Central memory CD8-positive, alpha-beta T cell (primary cell): ENCODE data around the gene TNS4.
A peak's percentile ranks its signal among the peaks of the same experiment; 100 is the strongest.

ENCODE experiments used
- ATAC-seq: fragments of 150-1000 bp; cut with Tn5 transposase; replicated peaks from 2 replicates; pipeline ENCODE4 v1.10.0; 2022; ENCODE audit warnings: mild to moderate bottlenecking, moderate FRiP score, moderate number of reproducible peaks; ENCODE audit not compliant: poor library complexity, severe bottlenecking; ENCODE audit errors: extremely low read depth
- DNase-seq, 2 donors: peaks; one replicate each; pipeline ENCODE4 v3.0.0; 2021; ENCODE audit warnings: low spot score in 2 of 2
- H3K27ac Mint-ChIP-seq: one replicate; pipeline ENCODE4 v1.8.0; 2022; ENCODE audit warnings: low read depth, mild to moderate bottlenecking, moderate library complexity, mixed read lengths
- H3K27me3 Mint-ChIP-seq: one replicate; pipeline ENCODE4 v1.8.0; 2022; ENCODE audit warnings: mixed read lengths
- H3K36me3 Mint-ChIP-seq: one replicate; pipeline ENCODE4 v1.8.0; 2022; ENCODE audit warnings: mild to moderate bottlenecking, moderate library complexity, mixed read lengths; ENCODE audit not compliant: insufficient read depth
- H3K4me1 Mint-ChIP-seq: one replicate; pipeline ENCODE4 v1.8.0; 2022; ENCODE audit warnings: mixed read lengths
- H3K4me3 Mint-ChIP-seq: one replicate; pipeline ENCODE4 v1.8.0; 2022; ENCODE audit warnings: mild to moderate bottlenecking, moderate library complexity, mixed read lengths
- H3K9me3 Mint-ChIP-seq: one replicate; pipeline ENCODE4 v1.8.0; 2022; ENCODE audit warnings: mixed read lengths

TNS4 gene

GRCh38 chr17:40490982-40491381, 10.4 kb downstream of the TNS4 start:
- H3K4me3 Mint-ChIP-seq, result no peak overlapping the region
- H3K27me3 Mint-ChIP-seq, result no peaks in the 10 kb centered on the region
- DNase-seq (no peak), ATAC-seq (no peak)
- peaks cover 51% of the 10 kb centered on the region for H3K4me1 Mint-ChIP-seq
- H3K36me3 Mint-ChIP-seq, result peaks cover 2% of the 10 kb centered on the region
- H3K9me3 Mint-ChIP-seq, result no peaks in the 10 kb centered on the region
- H3K27ac Mint-ChIP-seq, result peak overlapping the region; percentile 65

GRCh38 chr17:40490289-40490853, 11.1 kb downstream of the TNS4 start:
- DNase-seq (no peak), ATAC-seq (no peak)
- Mint-ChIP-seq H3K36me3 (peaks cover 2% of the 10 kb centered on the region), H3K4me3 (no peak overlapping the region), H3K27me3 (no peaks in the 10 kb centered on the region), H3K4me1 (peaks cover 56% of the 10 kb centered on the region), H3K27ac (peak overlapping the region; percentile 65), H3K9me3 (no peaks in the 10 kb centered on the region)

DNA sequence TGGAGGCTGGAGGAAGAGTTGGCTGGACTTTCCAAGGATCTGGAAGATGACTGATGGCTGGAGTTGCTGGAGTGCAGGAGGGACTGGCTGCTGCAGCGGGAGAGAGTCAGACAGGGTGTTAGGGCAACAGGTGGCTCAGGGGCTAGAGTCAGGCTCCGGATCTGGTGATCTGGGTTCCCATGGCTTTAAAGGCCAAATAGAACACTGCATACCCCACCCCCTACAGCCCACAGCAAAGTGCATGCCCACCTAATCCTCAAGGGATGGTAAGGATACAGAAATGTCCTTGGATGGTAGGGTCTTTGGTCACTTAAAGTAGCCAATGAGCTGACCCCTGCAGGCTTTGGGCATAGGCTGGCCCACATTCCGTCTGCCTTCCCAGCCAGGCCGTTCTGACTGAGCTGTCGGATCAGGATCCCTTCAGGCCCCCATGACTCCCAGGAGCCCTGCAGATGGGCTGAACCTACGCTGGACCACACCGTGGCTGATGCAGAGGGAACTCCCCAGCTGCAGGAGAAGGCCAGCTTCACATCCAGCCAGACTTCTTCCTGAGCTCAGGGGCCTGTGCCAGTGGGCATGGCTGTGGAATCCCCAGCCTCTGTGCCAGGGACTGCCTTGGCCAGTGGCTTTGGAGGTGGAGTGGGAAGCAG, 13.9 kb downstream of the TNS4 start:
- Mint-ChIP-seq H3K27ac (peak overlapping the region; percentile 74), H3K9me3 (no peaks in the 10 kb centered on the region), H3K4me1 (peaks cover 76% of the 10 kb centered on the region), H3K4me3 (no peak overlapping the region), H3K36me3 (peaks cover 2% of the 10 kb centered on the region), H3K27me3 (no peaks in the 10 kb centered on the region)
- DNase-seq (no peak), ATAC-seq (no peak)

DNA sequence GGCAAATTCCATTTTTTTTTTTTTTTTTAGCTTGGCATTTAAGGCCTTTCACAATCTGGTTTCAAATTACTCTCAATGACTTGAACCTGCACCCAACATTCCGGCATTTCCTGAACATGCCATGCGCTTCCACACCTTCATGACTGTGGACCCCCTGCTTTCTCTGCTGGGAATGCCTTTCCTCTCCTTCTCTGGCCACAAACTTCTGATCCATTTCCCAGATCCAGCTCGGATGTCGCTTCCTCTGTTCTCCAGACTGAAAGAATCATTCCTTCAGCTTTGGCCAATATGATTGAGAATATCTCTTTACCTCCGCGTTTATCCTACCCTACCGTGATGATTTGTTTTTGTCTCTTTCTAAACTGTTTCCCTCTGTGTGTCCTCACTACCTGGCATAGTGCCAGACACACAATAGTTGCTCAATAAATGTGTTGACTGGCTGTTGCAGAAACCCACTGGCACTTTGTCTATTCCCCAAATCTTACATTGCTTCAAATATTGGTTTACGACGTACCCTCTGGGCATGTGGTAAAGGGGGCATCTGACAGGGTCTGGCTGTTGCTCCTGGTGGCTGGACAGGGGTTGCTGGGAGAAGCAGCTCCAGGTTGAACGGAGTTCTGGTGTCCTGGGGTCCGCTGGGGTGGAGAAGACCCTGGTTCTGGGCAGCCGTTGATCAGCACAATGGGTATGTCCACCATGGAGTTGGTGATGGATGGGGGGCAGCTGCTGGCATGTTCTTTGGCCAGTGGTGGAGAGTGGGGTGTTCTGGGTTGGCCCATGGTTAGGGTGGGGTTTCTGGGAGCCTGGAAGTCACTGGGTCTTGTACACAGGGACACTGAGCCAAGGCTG, 14.7 kb downstream of the TNS4 start:
- Mint-ChIP-seq H3K4me3 (no peak overlapping the region), H3K27ac (peak overlapping the region; percentile 74), H3K4me1 (peaks cover 83% of the 10 kb centered on the region), H3K9me3 (no peaks in the 10 kb centered on the region), H3K36me3 (peaks cover 2% of the 10 kb centered on the region), H3K27me3 (no peaks in the 10 kb centered on the region)
- DNase-seq (no peak), ATAC-seq (no peak)

DNA sequence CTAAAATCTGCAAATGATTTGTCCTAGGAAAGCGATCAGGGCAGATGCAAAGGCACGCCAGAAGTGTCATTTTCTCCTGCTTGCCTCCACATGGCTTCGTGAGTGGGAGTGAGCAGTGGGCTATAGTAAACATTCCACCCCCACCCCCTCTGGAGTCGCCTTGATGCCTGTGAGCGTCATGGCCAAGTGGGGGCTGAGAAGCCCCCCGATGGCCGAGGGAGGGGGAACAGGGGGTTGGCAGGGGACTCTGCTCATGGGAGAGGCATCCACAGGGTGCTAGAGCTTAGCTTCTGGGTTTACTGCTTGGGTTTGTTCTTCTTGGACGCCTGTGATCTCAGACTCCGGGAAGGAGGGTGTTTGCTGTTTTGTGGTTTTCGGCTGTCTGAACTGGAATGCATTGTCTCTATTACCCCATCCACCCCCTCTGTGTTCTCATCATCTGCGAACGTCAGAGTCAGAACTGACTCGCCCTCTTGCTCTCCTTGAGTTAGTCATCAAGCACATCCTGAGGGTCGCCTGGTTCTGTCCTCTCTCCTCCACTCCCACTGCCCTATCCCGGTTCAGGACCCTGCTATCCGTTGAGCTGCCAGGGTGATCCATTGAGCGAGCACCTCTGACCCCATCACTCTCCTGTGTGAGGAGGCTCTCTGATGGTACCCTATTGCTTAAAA, 15.4 kb downstream of the TNS4 start:
- Mint-ChIP-seq H3K36me3 (no peaks in the 10 kb centered on the region), H3K27me3 (no peaks in the 10 kb centered on the region), H3K27ac (peak overlapping the region; percentile 74), H3K4me3 (no peak overlapping the region), H3K4me1 (peaks cover 86% of the 10 kb centered on the region), H3K9me3 (no peaks in the 10 kb centered on the region)
- ATAC-seq (peak; percentile 47), DNase-seq (no peak)

DNA sequence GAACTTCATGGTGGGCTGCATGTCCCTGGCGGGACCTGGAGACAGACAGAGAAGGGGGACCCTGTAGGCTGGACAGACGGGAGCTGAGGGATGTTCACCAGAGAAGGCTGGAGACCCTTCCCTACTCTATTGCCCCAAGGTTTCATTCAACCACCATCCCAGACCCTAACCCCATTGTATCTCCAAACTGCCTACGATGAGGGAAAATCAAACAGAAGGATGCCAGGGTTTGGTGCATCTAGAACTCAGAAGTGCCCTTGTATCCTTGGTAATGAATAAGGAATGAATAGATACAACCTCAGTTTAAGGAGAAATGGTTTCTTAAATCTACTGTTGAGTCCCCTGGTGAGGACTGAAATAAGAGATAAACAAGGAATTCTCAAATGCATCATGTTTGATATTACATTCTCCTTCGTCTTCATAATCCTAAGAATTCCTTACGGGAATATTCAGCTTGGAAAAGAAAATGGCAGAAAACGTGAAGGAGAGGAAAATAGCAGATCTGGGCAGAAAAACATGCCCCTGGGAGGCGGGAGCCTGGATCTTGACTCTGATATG, 16.4 kb downstream of the TNS4 start:
- H3K27me3 Mint-ChIP-seq, result no peaks in the 10 kb centered on the region
- ATAC-seq, result no peak
- H3K9me3 Mint-ChIP-seq, result no peaks in the 10 kb centered on the region
- peak overlapping the region; percentile 37 for H3K27ac Mint-ChIP-seq
- no peak for DNase-seq
- H3K4me1 Mint-ChIP-seq, result peaks cover 86% of the 10 kb centered on the region
- H3K4me3 Mint-ChIP-seq, result no peak overlapping the region
- H3K36me3 Mint-ChIP-seq, result peaks cover 4% of the 10 kb centered on the region

- Mint-ChIP-seq H3K27me3 (no peaks in the 10 kb centered on the region), H3K36me3 (peaks cover 4% of the 10 kb centered on the region), H3K4me3 (no peak overlapping the region), H3K4me1 (peaks cover 86% of the 10 kb centered on the region), H3K27ac (peak overlapping the region; percentile 37), H3K9me3 (no peaks in the 10 kb centered on the region)
- DNase-seq, result no peak
- no peak for ATAC-seq
Observed at GRCh38 chr17:40484285-40484972, 17.0 kb downstream of the TNS4 start.

DNA sequence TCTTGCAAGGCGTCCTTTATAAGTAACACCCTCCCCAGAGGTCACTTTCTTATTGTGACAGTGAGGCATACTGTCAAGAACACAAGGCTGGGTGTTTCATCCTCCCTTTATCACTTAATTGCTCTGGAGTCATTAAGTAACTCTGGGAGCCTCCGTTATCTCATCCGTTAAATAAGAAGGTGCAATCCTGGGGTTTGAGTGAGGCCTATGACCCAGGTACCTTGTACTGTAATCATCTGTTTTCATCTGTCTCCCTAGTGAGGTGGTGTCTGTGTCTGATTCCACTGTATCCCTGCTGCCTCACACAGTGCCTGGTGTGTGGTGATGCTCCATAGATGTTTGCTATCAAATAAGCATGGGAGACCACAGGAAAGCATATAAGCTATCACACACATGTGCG, 17.7 kb downstream of the TNS4 start:
- Mint-ChIP-seq H3K4me3 (no peak overlapping the region), H3K4me1 (peaks cover 87% of the 10 kb centered on the region), H3K27me3 (no peaks in the 10 kb centered on the region), H3K36me3 (peaks cover 5% of the 10 kb centered on the region), H3K27ac (peak overlapping the region; percentile 97), H3K9me3 (no peaks in the 10 kb centered on the region)
- no peak for ATAC-seq
- no peak for DNase-seq

GRCh38 chr17:40482722-40483121, 18.7 kb downstream of the TNS4 start:
- H3K27me3 Mint-ChIP-seq, result no peaks in the 10 kb centered on the region
- H3K4me3 Mint-ChIP-seq, result peak overlapping the region; percentile 36
- DNase-seq, result no peak
- H3K36me3 Mint-ChIP-seq, result peaks cover 5% of the 10 kb centered on the region
- peak overlapping the region; percentile 97 for H3K27ac Mint-ChIP-seq
- peaks cover 85% of the 10 kb centered on the region for H3K4me1 Mint-ChIP-seq
- no peaks in the 10 kb centered on the region for H3K9me3 Mint-ChIP-seq
- ATAC-seq, result no peak

DNA sequence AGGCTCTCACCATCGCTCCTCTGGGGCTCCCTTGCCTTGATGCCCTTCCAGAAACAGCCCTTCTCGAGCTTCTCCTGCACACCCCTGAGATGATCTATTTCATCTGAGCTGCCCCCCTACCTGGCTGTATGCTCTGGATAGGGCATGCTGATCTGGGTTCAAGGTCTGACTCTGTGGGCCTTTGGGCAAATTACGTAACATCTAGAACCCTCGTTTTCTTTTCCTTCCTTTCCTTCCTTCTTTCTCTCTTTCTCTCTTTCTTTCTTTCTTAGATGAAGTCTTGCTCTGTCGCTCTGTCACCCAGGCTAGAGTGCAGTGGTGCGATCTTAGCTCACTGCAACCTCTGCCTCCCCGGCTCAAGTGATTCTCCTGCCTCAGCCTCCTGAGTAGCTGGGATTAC, 20.3 kb downstream of the TNS4 start:
- peak overlapping the region; percentile 97 for H3K27ac Mint-ChIP-seq
- ATAC-seq (peak; percentile 15), DNase-seq (no peak)
- peaks cover 7% of the 10 kb centered on the region for H3K36me3 Mint-ChIP-seq
- no peaks in the 10 kb centered on the region for H3K27me3 Mint-ChIP-seq
- H3K9me3 Mint-ChIP-seq, result no peaks in the 10 kb centered on the region
- peak overlapping the region; percentile 49 for H3K4me3 Mint-ChIP-seq
- H3K4me1 Mint-ChIP-seq, result peaks cover 75% of the 10 kb centered on the region

- peaks cover 72% of the 10 kb centered on the region for H3K4me1 Mint-ChIP-seq
- DNase-seq (peak; percentile 74 to 94), ATAC-seq (peak; percentile 93)
- peak overlapping the region; percentile 97 for H3K27ac Mint-ChIP-seq
- peak overlapping the region; percentile 49 for H3K4me3 Mint-ChIP-seq
- no peaks in the 10 kb centered on the region for H3K27me3 Mint-ChIP-seq
- peaks cover 10% of the 10 kb centered on the region for H3K36me3 Mint-ChIP-seq
- no peaks in the 10 kb centered on the region for H3K9me3 Mint-ChIP-seq
Observed at GRCh38 chr17:40480501-40481003, 20.9 kb downstream of the TNS4 start.
